Activated CD4-positive, alpha-beta memory T cell treated with anti-CD3 and anti-CD28 coated beads, Interleukin-2, amount 10 ng/mL, durations not matched to agents 7 days and 5 days (primary cell): ENCODE data around the gene GIPC1. TPM values are rescaled to one million over a fixed set of nuclear protein-coding genes. Genes with fewer than 3 reads are reported as not detected.
"Not testable (repeated sequence)": the region's sequence is repeated elsewhere in the genome, so short reads cannot be mapped to it uniquely, and the experiment has no call there.

Source experiments
- CTCF ChIA-PET: fragments of 350-600 bp; sonication (Branson Sonifier 250); formaldehyde crosslinking; loops from one replicate; lab custom pipeline; 2021; ENCODE audit warnings: antibody characterized with exemption, inconsistent platforms; lab: Charles Lee
- POLR2A ChIA-PET: fragments of 350-600 bp; sonication (Branson Sonifier 250); formaldehyde crosslinking; loops from one replicate; lab custom pipeline; 2021; ENCODE audit warnings: antibody characterized with exemption; lab: Charles Lee
- DNase-seq: peaks from one replicate; pipeline ENCODE4 v3.0.0-alpha.2; 2020
- H3K27ac Mint-ChIP-seq: one replicate; pipeline ENCODE4 v1.8.0; 2021; ENCODE audit warnings: mild to moderate bottlenecking, mixed read lengths
- H3K27me3 Mint-ChIP-seq: one replicate; pipeline ENCODE4 v1.8.0; 2021; ENCODE audit warnings: mixed read lengths
- H3K36me3 Mint-ChIP-seq: one replicate; pipeline ENCODE4 v1.8.0; 2021; ENCODE audit warnings: low read depth, mixed read lengths
- H3K4me1 Mint-ChIP-seq: one replicate; pipeline ENCODE4 v1.8.0; 2021; ENCODE audit warnings: mixed read lengths
- H3K4me3 Mint-ChIP-seq: one replicate; pipeline ENCODE4 v1.8.0; 2021; ENCODE audit warnings: mild to moderate bottlenecking, mixed read lengths
- H3K9me3 Mint-ChIP-seq: one replicate; pipeline ENCODE4 v1.8.0; 2021; ENCODE audit warnings: mixed read lengths
- total RNA-seq, 2 experiments: library from RNA; stranded (reverse); gene quantifications; one replicate each; pipeline ENCODE4 v1.2.3, GENCODE V29; 2021

GIPC1 gene
- total RNA-seq, 2 experiments from 2014 or later, result 39.8 to 40.0 TPM

GRCh38 chr19:14473073-14473977 is 22.6 kb downstream of the GIPC1 start:
- no peak overlapping the region for H3K27ac Mint-ChIP-seq
- POLR2A ChIA-PET, result interaction anchor here (0.6 to 1.0 kb wide), 2 partner anchors 39 to 342 kb away, joined by 3 read pairs; no protein-coding TSS in a partner anchor

GRCh38 chr19:14472202-14472938 is 23.6 kb downstream of the GIPC1 start:
- ChIA-PET POLR2A (interaction anchor here (1.0 kb wide), 1 partner anchor 341 kb away, joined by 3 read pairs; no protein-coding TSS in a partner anchor), CTCF (interaction anchor here (0.8 to 1.8 kb wide), 11 partner anchors 8 to 336 kb away, joined by 3 to 8 read pairs (median 3); partner anchors contain the start of genes ASF1B and GIPC1)
- DNase-seq, result peak; percentile 81
- Mint-ChIP-seq H3K4me1 (peaks cover 31% of the 10 kb centered on the region), H3K36me3 (peaks cover 19% of the 10 kb centered on the region), H3K27me3 (peaks cover 15% of the 10 kb centered on the region), H3K4me3 (no peak overlapping the region), H3K9me3 (no peaks in the 10 kb centered on the region), H3K27ac (no peak overlapping the region)

More at GRCh38 chr19:14473073-14473977, 22.6 kb downstream of the GIPC1 start:
- Mint-ChIP-seq H3K4me3 (peak overlapping the region; percentile 24), H3K9me3 (no peaks in the 10 kb centered on the region), H3K36me3 (peaks cover 16% of the 10 kb centered on the region), H3K4me1 (peaks cover 31% of the 10 kb centered on the region), H3K27me3 (peaks cover 15% of the 10 kb centered on the region)
- CTCF ChIA-PET, result interaction anchor here (0.8 to 1.8 kb wide), 10 partner anchors 7 to 337 kb away, joined by 3 to 8 read pairs (median 4); partner anchors contain the start of genes ASF1B and GIPC1
- no peak for DNase-seq

GRCh38 chr19:14471436-14472187 is 24.3 kb downstream of the GIPC1 start:
- Mint-ChIP-seq H3K4me1 (peaks cover 28% of the 10 kb centered on the region), H3K27me3 (peaks cover 15% of the 10 kb centered on the region), H3K36me3 (peaks cover 19% of the 10 kb centered on the region), H3K27ac (no peak overlapping the region), H3K4me3 (no peak overlapping the region), H3K9me3 (no peaks in the 10 kb centered on the region)
- ChIA-PET POLR2A (interaction anchor here (1.0 kb wide), 1 partner anchor 340 kb away, joined by 3 read pairs; no protein-coding TSS in a partner anchor), CTCF (interaction anchor here (0.6 to 1.8 kb wide), 8 partner anchors 13 to 335 kb away, joined by 3 to 8 read pairs (median 4); partner anchors contain the start of gene ASF1B)
- no peak for DNase-seq

GRCh38 chr19:14470031-14470876 is 25.7 kb downstream of the GIPC1 start:
- H3K27ac Mint-ChIP-seq, result no peak overlapping the region
- CTCF ChIA-PET, result interaction anchor here (1.1 kb wide), 1 partner anchor 17 kb away, joined by 3 read pairs; no protein-coding TSS in a partner anchor

GRCh38 chr19:14467816-14468215 is 28.1 kb downstream of the GIPC1 start:
- H3K9me3 Mint-ChIP-seq, result no peaks in the 10 kb centered on the region
- H3K27me3 Mint-ChIP-seq, result peaks cover 3% of the 10 kb centered on the region
- H3K4me1 Mint-ChIP-seq, result peaks cover under 1% of the 10 kb centered on the region
- CTCF ChIA-PET, result interaction anchor here (1.0 to 2.8 kb wide), 4 partner anchors 12 to 331 kb away, joined by 3 to 11 read pairs (median 4); partner anchors contain the start of gene ASF1B
- H3K36me3 Mint-ChIP-seq, result peaks cover 42% of the 10 kb centered on the region
- no peak for DNase-seq
- H3K27ac Mint-ChIP-seq, result no peak overlapping the region
- POLR2A ChIA-PET, result interaction anchor here (1.3 to 2.0 kb wide), 3 partner anchors 34 to 53 kb away, joined by 3 to 7 read pairs (median 5); no protein-coding TSS in a partner anchor
- H3K4me3 Mint-ChIP-seq, result no peak overlapping the region

More at GRCh38 chr19:14470031-14470876, 25.7 kb downstream of the GIPC1 start:
- Mint-ChIP-seq H3K27me3 (peaks cover 15% of the 10 kb centered on the region), H3K9me3 (no peaks in the 10 kb centered on the region), H3K4me3 (no peak overlapping the region), H3K36me3 (peaks cover 23% of the 10 kb centered on the region), H3K4me1 (peaks cover 15% of the 10 kb centered on the region)
- DNase-seq, result no peak
- POLR2A ChIA-PET, result no interaction called here

- ChIA-PET POLR2A (interaction anchor here (1.0 to 2.0 kb wide), 4 partner anchors 11 to 35 kb away, joined by 3 to 7 read pairs (median 4); no protein-coding TSS in a partner anchor), CTCF (interaction anchor here (1.0 to 2.8 kb wide), 4 partner anchors 13 to 330 kb away, joined by 3 to 11 read pairs (median 4); partner anchors contain the start of gene ASF1B)
These were observed 28.5 kb downstream of the GIPC1 start for GRCh38 chr19:14467391-14467790.

GRCh38 chr19:14463747-14464146 is 32.2 kb downstream of the GIPC1 start:
- Mint-ChIP-seq H3K9me3 (no peaks in the 10 kb centered on the region), H3K27ac (no peak overlapping the region), H3K4me3 (no peak overlapping the region), H3K27me3 (no peaks in the 10 kb centered on the region), H3K36me3 (peaks cover 64% of the 10 kb centered on the region), H3K4me1 (peaks cover 10% of the 10 kb centered on the region)
- no peak for DNase-seq
- CTCF ChIA-PET, result no interaction called here
- POLR2A ChIA-PET, result no interaction called here

More at GRCh38 chr19:14467391-14467790, 28.5 kb downstream of the GIPC1 start:
- Mint-ChIP-seq H3K27me3 (no peaks in the 10 kb centered on the region), H3K4me3 (no peak overlapping the region), H3K36me3 (peaks cover 46% of the 10 kb centered on the region), H3K9me3 (no peaks in the 10 kb centered on the region), H3K27ac (no peak overlapping the region), H3K4me1 (no peaks in the 10 kb centered on the region)
- no peak for DNase-seq

GRCh38 chr19:14462401-14462800 is 33.5 kb downstream of the GIPC1 start:
- DNase-seq, H3K27me3 Mint-ChIP-seq, CTCF ChIA-PET, H3K4me3 Mint-ChIP-seq, H3K9me3 Mint-ChIP-seq, H3K27ac Mint-ChIP-seq: not testable (repeated sequence)
- Mint-ChIP-seq H3K4me1 (peaks cover 15% of the 10 kb centered on the region), H3K36me3 (peaks cover 72% of the 10 kb centered on the region)
- POLR2A ChIA-PET, result interaction anchor here (0.6 kb wide), 1 partner anchor 478 kb away, joined by 3 read pairs; no protein-coding TSS in a partner anchor

- POLR2A ChIA-PET, result no interaction called here
- Mint-ChIP-seq H3K36me3 (peaks cover 74% of the 10 kb centered on the region), H3K27ac (no peak overlapping the region)
These were observed 35.0 kb downstream of the GIPC1 start for GRCh38 chr19:14460935-14461334.

GRCh38 chr19:14459703-14460102 is 36.2 kb downstream of the GIPC1 start:
- CTCF ChIA-PET, result interaction anchor here (0.9 kb wide), 1 partner anchor 14 kb away, joined by 3 read pairs; no protein-coding TSS in a partner anchor
- Mint-ChIP-seq H3K4me3 (no peak overlapping the region), H3K36me3 (peaks cover 77% of the 10 kb centered on the region), H3K27ac (peak overlapping the region; percentile 57), H3K9me3 (no peaks in the 10 kb centered on the region), H3K27me3 (no peaks in the 10 kb centered on the region), H3K4me1 (peaks cover 15% of the 10 kb centered on the region)
- DNase-seq, result peak; percentile 47
- POLR2A ChIA-PET, result no interaction called here

More at GRCh38 chr19:14460935-14461334, 35.0 kb downstream of the GIPC1 start:
- DNase-seq, result no peak
- Mint-ChIP-seq H3K9me3 (no peaks in the 10 kb centered on the region), H3K27me3 (no peaks in the 10 kb centered on the region), H3K4me1 (peaks cover 15% of the 10 kb centered on the region), H3K4me3 (no peak overlapping the region)
- CTCF ChIA-PET, result interaction anchor here (0.7 to 1.6 kb wide), 2 partner anchors 18 to 580 kb away, joined by 3 to 9 read pairs; no protein-coding TSS in a partner anchor

- H3K4me3 Mint-ChIP-seq, H3K9me3 Mint-ChIP-seq, H3K27me3 Mint-ChIP-seq, CTCF ChIA-PET, H3K27ac Mint-ChIP-seq, DNase-seq: not testable (repeated sequence)
- POLR2A ChIA-PET, result interaction anchor here (1.3 kb wide), 1 partner anchor 13 kb away, joined by 5 read pairs; no protein-coding TSS in a partner anchor
- Mint-ChIP-seq H3K4me1 (peaks cover 12% of the 10 kb centered on the region), H3K36me3 (peaks cover 66% of the 10 kb centered on the region)
These were observed 43.6 kb downstream of the GIPC1 start for GRCh38 chr19:14452303-14452702.
